Gastrocnemius medialis (tissue), 4 donors: ENCODE results near the gene ZNF77.

ENCODE experiments used
- CTCF ChIP-seq, 5 experiments: fragments of 450-650 bp in 3 of 5; fragments of 200-600 bp in 2 of 5; sonication (generic) in 2 of 5; IDR thresholded peaks in 4 of 5; conservative IDR thresholded peaks in 1 of 5; 1 replicate in 4 of 5; 2 replicates in 1 of 5; pipeline ENCODE4 v1.5.1; 2016 to 2019; ENCODE audit warnings: antibody characterized with exemption in 5 of 5, mild to moderate bottlenecking in 3 of 5, moderate library complexity in 3 of 5
- POLR2A ChIP-seq, 2 donors: fragments of 450-650 bp; IDR thresholded peaks; one replicate each; pipeline ENCODE4 v1.6.1; 2017; ENCODE audit warnings: antibody characterized with exemption in 2 of 2, mild to moderate bottlenecking in 2 of 2, moderate library complexity in 2 of 2

- no peak for TF ChIP-seq POLR2A (IDR thresholded peaks at IDR 0.05)
- no peak for TF ChIP-seq CTCF (IDR thresholded peaks at IDR 0.05 in 4 of 5, conservative IDR thresholded peaks at IDR 0.05 in 1 of 5)
Observed at GRCh38 chr19:2944403-2944774, 382 bp downstream of the ZNF77 start.
